PFSK-1 (cell line): ENCODE measurements around the gene CASK.

Source experiments
- FOXP2 ChIP-seq: optimal IDR thresholded peaks from 2 replicates; pipeline ENCODE3; 2011; ENCODE audit warnings: borderline replicate concordance, control low read depth, inconsistent platforms; ENCODE audit not compliant: insufficient read depth; ENCODE audit errors: extremely low read length, extremely low read depth
- POLR2AphosphoS5 ChIP-seq: IDR thresholded peaks from 2 replicates; pipeline ENCODE4 v1.6.1; 2012; ENCODE audit warnings: low read depth, mild to moderate bottlenecking, control low read depth, low read length, moderate library complexity
- REST ChIP-seq, 2 experiments: IDR thresholded peaks; 2 replicates each; pipeline versions ENCODE4 v1.6.1 to v1.8.0; 2011 to 2012; ENCODE audit warnings: low read depth in 2 of 2, low read length in 2 of 2, control low read depth in 1 of 2, inconsistent platforms in 1 of 2, mild to moderate bottlenecking in 1 of 2, moderate library complexity in 1 of 2; ENCODE audit not compliant: insufficient read depth in 1 of 2
- SIN3A ChIP-seq: IDR thresholded peaks from 2 replicates; pipeline ENCODE4 v1.6.1; 2012; ENCODE audit warnings: mild to moderate bottlenecking, low read length, moderate library complexity, borderline replicate concordance; ENCODE audit not compliant: insufficient read depth
- TAF1 ChIP-seq: IDR thresholded peaks from 2 replicates; pipeline ENCODE4 v1.6.1; 2012; ENCODE audit warnings: low read length, control low read depth, borderline replicate concordance; ENCODE audit not compliant: insufficient read depth

CASK gene

DNA sequence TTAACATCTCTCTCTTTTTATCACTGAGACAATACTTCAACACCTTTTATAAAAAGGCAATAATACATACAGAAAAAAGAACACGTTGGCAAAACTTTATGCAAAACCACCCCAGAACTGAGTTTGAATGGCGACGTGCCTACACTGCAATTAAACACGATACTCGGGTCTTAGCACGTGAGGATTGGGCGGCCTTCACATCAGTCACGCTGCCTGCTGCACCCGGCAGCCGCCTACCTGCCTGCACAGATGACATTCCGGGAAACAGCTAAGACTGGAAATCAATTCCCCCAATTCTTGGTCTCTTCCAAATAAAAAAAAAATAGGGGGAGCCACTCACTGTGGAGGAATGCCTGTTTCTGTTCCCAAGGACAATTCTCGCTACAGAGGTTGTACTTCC lies 408.0 kb downstream of the CASK start:
- no peak for TF ChIP-seq FOXP2
- no peak for TF ChIP-seq SIN3A
- no peak for TF ChIP-seq TAF1
- TF ChIP-seq POLR2AphosphoS5, result no peak
- TF ChIP-seq REST (IDR thresholded peaks at IDR 0.05; ENCODE audit: insufficient read depth in 1 of 2, low read depth in 2 of 2, low read length in 2 of 2), result no peak

GRCh38 chrX:41514179-41514578 lies 409.2 kb downstream of the CASK start:
- TF ChIP-seq FOXP2 (no peak), REST (IDR thresholded peaks at IDR 0.05; ENCODE audit: insufficient read depth in 1 of 2, low read depth in 2 of 2, low read length in 2 of 2) (no peak), POLR2AphosphoS5 (no peak), TAF1 (no peak), SIN3A (no peak)

DNA sequence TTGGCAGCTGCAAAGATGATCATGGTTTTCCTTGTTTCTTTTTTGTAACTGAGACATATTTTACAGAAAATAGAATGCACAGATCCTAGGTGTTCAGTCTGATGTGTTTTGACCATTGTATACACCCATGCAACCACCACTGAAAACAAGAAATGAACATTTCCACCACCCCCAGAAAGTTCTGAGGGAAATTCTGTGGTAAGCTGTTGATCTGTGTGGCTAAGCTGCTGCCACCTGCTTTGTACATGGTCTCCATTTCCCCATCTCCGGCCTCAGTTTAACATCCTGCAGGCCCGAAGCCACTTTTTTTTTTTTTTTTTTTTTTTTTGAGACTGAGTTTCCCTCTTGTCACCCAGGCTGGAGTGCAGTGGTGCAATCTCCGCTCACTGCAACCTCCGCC lies 411.0 kb downstream of the CASK start:
- TF ChIP-seq TAF1 (no peak), SIN3A (no peak), POLR2AphosphoS5 (no peak), REST (IDR thresholded peaks at IDR 0.05; ENCODE audit: insufficient read depth in 1 of 2, low read depth in 2 of 2, low read length in 2 of 2) (no peak), FOXP2 (no peak)

- TF ChIP-seq REST (IDR thresholded peaks at IDR 0.05; ENCODE audit: insufficient read depth in 1 of 2, low read depth in 2 of 2, low read length in 2 of 2) (no peak), SIN3A (no peak), POLR2AphosphoS5 (no peak), TAF1 (no peak), FOXP2 (no peak)
Observed at GRCh38 chrX:41507919-41508318, 415.4 kb downstream of the CASK start.

- TF ChIP-seq POLR2AphosphoS5 (no peak), TAF1 (no peak), REST (IDR thresholded peaks at IDR 0.05; ENCODE audit: insufficient read depth in 1 of 2, low read depth in 2 of 2, low read length in 2 of 2) (no peak), SIN3A (no peak), FOXP2 (no peak)
Observed at GRCh38 chrX:41502004-41502403, 421.4 kb downstream of the CASK start.
